GM20431 (cell line): ENCODE data around the gene PNMA8C.
"Not testable (repeated sequence)": the region's sequence is repeated elsewhere in the genome, so short reads cannot be mapped to it uniquely, and the experiment has no call there.

Experiments used
- in situ Hi-C: fragments of 300-500 bp; cut with MseI, MboI; formaldehyde crosslinking; loops from one replicate; pipeline ENCODE4 v1.15.0; 2020; ENCODE audit warnings: low sequenced_read_pairs; ENCODE audit not compliant: unreplicated experiment

Gene PNMA8C

GRCh38 chr19:46448601-46449000 is 19.9 kb upstream of the PNMA8C start:
- in situ Hi-C loops = no loop called here

DNA sequence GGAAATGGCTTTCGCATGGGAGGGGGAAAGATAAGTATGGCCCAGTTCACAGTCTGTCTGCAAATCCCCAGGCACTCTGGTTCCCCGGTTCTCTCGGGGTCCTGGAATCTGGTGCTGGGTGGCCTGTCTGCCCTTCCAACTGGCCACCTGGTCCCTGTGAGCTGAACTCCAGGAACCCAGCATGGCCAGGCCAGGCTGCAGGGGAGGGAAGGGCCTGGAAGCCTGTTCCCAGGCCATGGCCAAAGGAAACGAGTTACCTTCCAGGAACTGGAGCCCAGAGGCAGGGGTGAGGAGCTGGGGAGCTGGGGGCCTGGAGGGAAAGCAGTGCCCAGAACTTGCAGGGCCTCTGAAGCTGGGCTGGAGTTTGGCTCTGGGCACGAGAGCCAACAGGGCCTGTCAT is 19.1 kb upstream of the PNMA8C start:
- in situ Hi-C loops = no loop called here

DNA sequence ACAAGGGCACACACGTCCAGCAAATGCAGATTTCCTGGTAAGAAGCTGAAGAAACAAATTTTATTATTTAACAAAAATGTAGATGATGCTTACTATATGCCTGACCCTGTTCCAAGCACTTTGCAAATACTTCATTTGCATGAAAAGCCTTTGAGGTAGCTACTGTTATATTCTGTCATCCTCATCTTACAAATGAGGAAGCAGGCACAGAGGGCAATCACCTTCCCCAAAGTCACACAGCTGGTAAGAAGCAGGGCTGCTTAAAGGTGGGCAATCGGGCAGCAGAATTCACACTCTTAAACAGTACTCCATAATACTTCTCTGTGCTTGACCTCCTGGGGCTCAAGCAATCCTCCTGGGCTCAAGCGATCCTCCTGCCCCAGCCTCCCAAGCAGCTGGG is 18.3 kb upstream of the PNMA8C start:
- in situ Hi-C loops = no loop called here

GRCh38 chr19:46446021-46446420 is 17.3 kb upstream of the PNMA8C start:
- in situ Hi-C loops = no loop called here

- in situ Hi-C loops = no loop called here
These were observed 14.2 kb upstream of the PNMA8C start for GRCh38 chr19:46442808-46443450.

DNA sequence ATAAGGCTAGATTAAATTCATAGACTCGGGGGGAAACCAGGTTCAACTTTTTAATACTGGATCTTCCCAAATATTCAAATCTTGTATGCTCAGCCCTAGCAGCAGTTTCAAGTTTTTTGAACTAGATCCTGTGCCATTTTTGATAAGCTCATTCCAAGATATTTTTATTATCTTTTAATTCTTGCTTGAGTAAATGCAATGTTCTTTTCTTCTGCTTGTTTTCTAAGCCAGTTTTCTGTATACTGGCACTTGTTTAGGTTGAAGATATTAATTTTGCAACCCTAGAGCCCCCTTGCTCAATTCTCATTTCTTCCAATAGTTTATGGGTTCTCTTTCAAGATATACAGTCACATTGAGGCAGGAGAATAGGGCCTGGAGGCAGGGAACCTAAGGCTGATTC is 13.1 kb upstream of the PNMA8C start:
- in situ Hi-C loops = no loop called here

GRCh38 chr19:46435689-46436088 is 7.0 kb upstream of the PNMA8C start:
- in situ Hi-C loops = not testable (repeated sequence)

- in situ Hi-C loops = no loop called here
These were observed 6.3 kb upstream of the PNMA8C start for GRCh38 chr19:46435009-46435408.

DNA sequence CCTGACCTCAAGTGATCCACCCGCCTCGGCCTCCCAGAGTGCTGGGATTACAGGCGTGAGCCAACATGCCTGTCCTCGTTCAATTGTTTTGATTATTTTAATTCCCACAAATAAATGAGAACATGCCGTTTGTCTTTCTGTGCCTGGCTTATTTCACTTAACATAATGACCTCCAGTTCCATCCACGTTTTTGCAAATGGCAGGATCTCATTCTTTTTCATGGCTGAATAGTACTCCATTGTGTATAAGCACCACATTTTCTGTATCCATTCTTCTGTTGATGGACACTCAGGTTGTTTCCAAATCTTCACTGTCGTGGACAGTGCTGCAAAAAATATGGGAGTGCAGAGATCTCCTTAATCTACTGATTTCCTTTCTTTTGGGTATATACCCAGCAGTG is 4.7 kb upstream of the PNMA8C start:
- in situ Hi-C loops = not testable (repeated sequence)

DNA sequence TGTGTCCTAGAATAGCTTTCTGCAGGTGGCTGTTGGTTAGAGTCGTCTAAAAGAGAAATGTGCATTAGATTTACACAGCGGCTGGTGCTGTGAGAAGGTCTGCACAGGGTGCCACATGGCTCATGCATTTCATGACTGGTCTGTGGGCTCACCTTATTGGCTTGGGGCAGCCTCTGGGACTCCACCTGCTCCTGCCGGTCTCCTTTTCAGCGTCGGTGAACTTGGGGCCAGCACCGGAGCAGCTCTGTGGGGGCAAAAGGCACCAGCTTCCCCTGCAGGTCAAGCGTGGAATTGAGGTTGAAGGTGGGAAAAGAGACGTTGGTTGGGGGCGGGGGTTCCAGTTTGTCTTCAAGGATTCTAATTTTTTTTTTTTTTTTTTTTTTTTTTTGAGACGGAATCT is 3.1 kb upstream of the PNMA8C start:
- in situ Hi-C loops = no loop called here

- in situ Hi-C loops = no loop called here
These were observed 1.3 kb upstream of the PNMA8C start for GRCh38 chr19:46429999-46430398.

DNA sequence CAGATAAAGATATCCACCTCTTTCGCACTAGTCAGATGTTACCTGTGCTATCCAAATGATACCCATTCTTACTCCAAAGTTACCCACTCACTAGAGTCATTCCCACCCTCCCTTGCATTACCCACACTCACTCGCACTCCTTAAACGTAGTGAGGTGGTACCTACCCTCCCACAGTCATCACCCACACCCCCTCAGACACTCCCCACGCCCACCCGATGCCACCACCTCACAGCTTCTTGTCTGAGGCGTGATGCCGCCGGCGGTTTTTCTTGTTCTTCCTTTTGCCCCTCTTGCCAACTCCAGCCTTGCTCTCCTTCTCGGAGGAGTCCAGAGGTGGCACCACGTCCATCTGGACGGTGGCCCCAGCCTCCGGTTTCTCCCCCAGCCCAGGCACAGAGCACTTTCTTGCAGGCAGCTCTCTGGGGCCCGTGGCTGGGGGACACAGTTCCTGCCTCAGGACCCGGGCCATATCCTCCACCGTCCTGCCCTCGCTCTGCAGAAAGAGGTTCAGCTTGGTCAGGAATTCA is 1.2 kb downstream of the PNMA8C start:
- in situ Hi-C loops = no loop called here

DNA sequence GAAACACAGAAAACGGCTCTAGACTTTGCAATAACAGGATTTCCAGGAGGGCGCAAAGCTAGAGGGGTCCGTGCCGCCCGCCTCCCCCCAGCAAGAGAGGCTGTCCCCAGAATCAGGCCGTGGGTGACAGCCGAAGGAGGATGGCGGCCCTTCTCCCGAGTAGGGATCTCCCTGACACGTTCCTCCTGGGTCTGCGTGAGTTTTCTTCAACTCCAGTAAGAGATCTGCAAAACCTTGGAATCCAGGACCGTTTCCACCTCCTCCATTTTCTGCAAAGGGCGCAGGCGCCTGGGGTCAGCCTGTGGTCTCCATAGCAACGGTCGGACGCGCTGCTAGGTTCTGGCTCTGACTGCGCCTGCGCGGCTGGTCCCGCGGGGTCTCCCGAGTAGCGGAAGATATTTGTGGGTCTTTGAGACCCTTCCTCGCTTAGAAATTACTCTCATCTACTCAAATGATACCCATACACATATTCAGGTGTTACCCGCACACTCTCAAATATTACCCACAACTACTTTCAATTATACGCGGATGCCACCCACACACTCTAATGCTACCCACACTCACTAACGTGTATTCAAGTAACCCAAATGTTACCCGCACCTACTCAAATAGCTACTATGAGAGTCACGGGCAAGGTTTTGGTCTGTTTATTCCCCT is 2.1 kb downstream of the PNMA8C start:
- in situ Hi-C loops = no loop called here

GRCh38 chr19:46426035-46426505 is 2.7 kb downstream of the PNMA8C start:
- in situ Hi-C loops = no loop called here

GRCh38 chr19:46423188-46423587 is 5.5 kb downstream of the PNMA8C start:
- in situ Hi-C loops = no loop called here

- in situ Hi-C loops = no loop called here
These were observed 6.4 kb downstream of the PNMA8C start for GRCh38 chr19:46422344-46422743.

GRCh38 chr19:46420056-46420455 is 8.7 kb downstream of the PNMA8C start:
- in situ Hi-C loops = no loop called here

DNA sequence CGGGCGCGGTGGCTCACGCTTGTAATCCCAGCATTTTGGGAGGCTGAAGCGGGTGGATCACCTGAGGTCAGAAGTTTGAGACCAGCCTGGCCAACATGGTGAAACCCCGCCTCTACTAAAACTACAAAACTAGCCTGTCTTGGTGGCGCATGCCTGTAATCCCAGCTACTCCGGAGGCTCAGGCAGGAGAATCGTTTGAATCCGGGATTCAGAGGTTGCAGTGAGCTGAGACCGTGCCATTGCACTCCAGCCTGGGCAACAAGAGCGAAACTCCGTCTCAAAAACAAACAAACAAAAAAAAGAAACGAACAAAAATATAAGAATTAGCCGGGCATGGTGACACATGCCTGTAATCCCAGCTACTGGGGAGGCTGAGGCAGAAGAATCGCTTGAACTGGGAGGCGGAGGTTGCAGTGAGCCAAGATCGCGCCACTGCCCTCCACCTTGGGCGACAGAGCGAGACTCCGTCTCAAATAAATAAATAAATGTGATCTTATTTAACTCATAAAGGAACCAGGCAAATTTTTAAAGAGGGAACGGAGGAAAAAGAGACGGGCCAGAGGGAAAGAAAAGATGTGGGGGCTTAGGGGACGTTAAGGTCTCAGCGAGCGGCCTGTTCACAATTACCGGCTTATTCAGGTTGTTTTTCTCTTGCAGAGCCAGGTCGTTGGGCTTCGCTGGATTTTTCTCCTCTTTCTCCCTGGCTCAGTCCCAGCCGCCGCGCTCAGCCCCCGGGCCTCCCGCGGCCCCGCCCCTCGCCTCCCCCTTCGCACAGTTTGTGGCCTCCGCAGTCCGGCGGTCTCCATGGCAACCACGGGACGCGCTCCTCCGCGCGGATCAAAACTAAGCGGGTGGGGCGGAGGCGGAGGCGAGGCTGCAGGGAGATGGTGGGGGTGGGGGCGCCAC is 12.7 kb downstream of the PNMA8C start:
- in situ Hi-C loops = not testable (repeated sequence)

DNA sequence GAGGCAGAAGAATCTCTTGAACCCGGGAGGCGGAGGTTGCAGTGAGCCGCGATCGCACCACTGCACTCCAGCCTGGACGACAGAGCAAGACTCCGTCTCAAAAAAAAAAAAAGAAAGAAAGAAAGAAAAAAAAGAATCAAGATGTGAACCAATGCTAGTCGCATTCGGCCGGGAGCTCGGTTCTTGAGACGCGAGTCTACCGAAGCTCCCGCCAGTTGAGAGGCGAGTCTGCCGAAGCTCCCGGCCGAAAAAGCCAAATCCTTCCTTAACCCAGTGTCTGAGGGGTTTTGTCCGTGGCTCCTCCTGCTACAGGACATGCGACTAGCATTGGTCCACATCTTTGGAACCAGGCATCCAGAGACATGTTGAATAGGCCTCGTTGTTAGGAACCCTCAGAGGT is 13.8 kb downstream of the PNMA8C start:
- in situ Hi-C loops = not testable (repeated sequence)

GRCh38 chr19:46413262-46414031 is 15.3 kb downstream of the PNMA8C start, which contains the start of gene CCDC8:
Gene CCDC8 (minus strand): TSS chr19:46413564. CDS start chr19:46412810, 754 bp downstream.
- in situ Hi-C loops = no loop called here
